Neural cell (in vitro differentiated cells): Measurements from ENCODE around the gene HPSE2. TPM values are rescaled to one million over a fixed set of nuclear protein-coding genes. Genes with fewer than 3 reads are reported as not detected.

ENCODE experiments used
- H2AFZ ChIP-seq: fragments of 200-600, 300-800 bp; sonication (generic), shearing (Covaris generic); 2 replicates; pipeline ENCODE4 v1.6.0; 2014; ENCODE audit warnings: low read depth, mild to moderate bottlenecking, antibody characterized with exemption, low read length, moderate library complexity
- H3F3A ChIP-seq: fragments of 200-600 bp; shearing (Covaris generic); 2 replicates; pipeline ENCODE4 v1.6.1; 2016; ENCODE audit warnings: mild to moderate bottlenecking, moderate library complexity, mixed read lengths, antibody characterized with exemption, low read length; ENCODE audit not compliant: insufficient read depth, poor library complexity, severe bottlenecking
- H3K27ac ChIP-seq: fragments of 200-600, 300-800 bp; sonication (generic), shearing (Covaris generic); 2 replicates; pipeline ENCODE4 v1.5.1; 2014; ENCODE audit warnings: mild to moderate bottlenecking, low read length, moderate library complexity
- H3K27me3 ChIP-seq: fragments of 300-800, 200-600 bp; sonication (generic), shearing (Covaris generic); 2 replicates; pipeline ENCODE4 v1.6.0; 2014; ENCODE audit warnings: mild to moderate bottlenecking, low read depth, low read length, moderate library complexity; ENCODE audit not compliant: insufficient read depth
- H3K36me3 ChIP-seq: fragments of 300-800, 200-600 bp; sonication (generic), shearing (Covaris generic); 2 replicates; pipeline ENCODE4 v1.5.1; 2014; ENCODE audit warnings: mild to moderate bottlenecking, antibody characterized with exemption, low read length, moderate library complexity; ENCODE audit not compliant: insufficient read depth
- H3K4me2 ChIP-seq: fragments of 300-800, 200-600 bp; sonication (generic), shearing (Covaris generic); 2 replicates; pipeline ENCODE4 v1.6.0; 2014; ENCODE audit warnings: mild to moderate bottlenecking, low read length
- H3K4me3 ChIP-seq: fragments of 300-800, 200-600 bp; sonication (generic), shearing (Covaris generic); 2 replicates; pipeline ENCODE4 v1.5.1; 2014; ENCODE audit warnings: mild to moderate bottlenecking, low read length, moderate library complexity
- H3K79me2 ChIP-seq: fragments of 200-600 bp; shearing (Covaris generic); replicated peaks from 2 replicates; pipeline ENCODE4 v1.6.0; 2014; ENCODE audit warnings: mild to moderate bottlenecking, low read length, moderate library complexity; ENCODE audit not compliant: insufficient read depth
- H3K9ac ChIP-seq: fragments of 300-800, 200-600 bp; sonication (generic), shearing (Covaris generic); 2 replicates; pipeline ENCODE4 v1.6.1; 2016; ENCODE audit warnings: mild to moderate bottlenecking, low read length, mixed read lengths
- H3K9me2 ChIP-seq: fragments of 200-600 bp; shearing (Covaris generic); 2 replicates; pipeline ENCODE4 v1.6.1; 2016; ENCODE audit warnings: mild to moderate bottlenecking, low read length, mixed read lengths; ENCODE audit not compliant: insufficient read depth
- H3K9me3 ChIP-seq: fragments of 200-600, 300-800 bp; sonication (generic), shearing (Covaris generic); 2 replicates; pipeline ENCODE4 v1.6.1; 2016; ENCODE audit warnings: mild to moderate bottlenecking, mixed run types, low read length, moderate library complexity, mixed read lengths
- H4K20me1 ChIP-seq: fragments of 200-600 bp; shearing (Covaris generic); 2 replicates; pipeline ENCODE4 v1.6.1; 2016; ENCODE audit warnings: mild to moderate bottlenecking, mixed run types; ENCODE audit not compliant: insufficient read depth
- CTCF ChIP-seq: fragments of 450-650 bp; IDR thresholded peaks from 2 replicates; pipeline ENCODE4 v1.5.1; 2014; ENCODE audit warnings: antibody characterized with exemption, mild to moderate bottlenecking, moderate library complexity; ENCODE audit not compliant: poor library complexity, severe bottlenecking
- EP300 ChIP-seq: fragments of 450-650 bp; conservative IDR thresholded peaks from 2 replicates; pipeline ENCODE4 v1.6.1; 2014; ENCODE audit warnings: antibody characterized with exemption, mild to moderate bottlenecking, moderate library complexity; ENCODE audit not compliant: poor library complexity, severe bottlenecking
- EZH2 ChIP-seq: fragments of 200-600, 300-800 bp; shearing (Covaris generic), sonication (generic); IDR thresholded peaks from 2 replicates; pipeline ENCODE4 v1.6.1; 2014; ENCODE audit warnings: antibody characterized with exemption, low read length, borderline replicate concordance, mild to moderate bottlenecking; ENCODE audit not compliant: insufficient read depth, poor library complexity, severe bottlenecking
- MXI1 ChIP-seq: fragments of 450-650 bp; conservative IDR thresholded peaks from 2 replicates; pipeline ENCODE4 v1.6.1; 2014; ENCODE audit warnings: antibody characterized with exemption, mild to moderate bottlenecking; ENCODE audit not compliant: poor library complexity, severe bottlenecking
- POLR2AphosphoS5 ChIP-seq: IDR thresholded peaks from 2 replicates; pipeline ENCODE4 v1.6.1; 2012
- RAD21 ChIP-seq: fragments of 450-650 bp; conservative IDR thresholded peaks from 2 replicates; pipeline ENCODE4 v1.6.1; 2014; ENCODE audit warnings: antibody characterized with exemption, mild to moderate bottlenecking, moderate library complexity
- REST ChIP-seq: IDR thresholded peaks from 2 replicates; pipeline ENCODE4 v1.6.1; 2012; ENCODE audit warnings: borderline replicate concordance
- SMC3 ChIP-seq: fragments of 450-650 bp; conservative IDR thresholded peaks from 2 replicates; pipeline ENCODE4 v1.6.1; 2014; ENCODE audit warnings: antibody characterized with exemption, mild to moderate bottlenecking, moderate library complexity; ENCODE audit not compliant: poor library complexity
- TAF1 ChIP-seq: IDR thresholded peaks from 2 replicates; pipeline ENCODE4 v1.6.1; 2012; ENCODE audit warnings: low read depth
- polyA plus RNA-seq: library from polyadenylated mRNA; depleted of rRNA; stranded (reverse); fragments of >200 nt; gene quantifications from 2 replicates; pipeline ENCODE4 v1.2.3, GENCODE V29; 2014

HPSE2 gene
- polyA plus RNA-seq, 1 donor from 2014 or later: not detected

- Histone ChIP-seq H3K9me2 (no peaks in the 10 kb centered on the region), H3F3A (no peaks in the 10 kb centered on the region), H3K36me3 (no peaks in the 10 kb centered on the region), H3K4me3 (no peak overlapping the region), H3K9me3 (no peaks in the 10 kb centered on the region), H3K9ac (no peak overlapping the region), H4K20me1 (no peaks in the 10 kb centered on the region), H3K79me2 (no peaks in the 10 kb centered on the region), H3K27ac (no peak overlapping the region), H3K27me3 (no peaks in the 10 kb centered on the region), H2AFZ (no peak overlapping the region), H3K4me2 (no peak overlapping the region)
- TF ChIP-seq MXI1: no peak
- no peak for TF ChIP-seq POLR2AphosphoS5
- TF ChIP-seq SMC3: no peak
- no peak for TF ChIP-seq REST
- no peak for TF ChIP-seq RAD21
- no peak for TF ChIP-seq CTCF
- TF ChIP-seq EZH2: no peak
- TF ChIP-seq EP300: no peak
- no peak for TF ChIP-seq TAF1
Measured at GRCh38 chr10:98423691-98424120, 811.9 kb downstream of the HPSE2 start.

- Histone ChIP-seq H3K9me2 (no peaks in the 10 kb centered on the region), H3K27ac (no peak overlapping the region), H3F3A (no peaks in the 10 kb centered on the region), H2AFZ (no peak overlapping the region), H4K20me1 (no peaks in the 10 kb centered on the region), H3K79me2 (no peaks in the 10 kb centered on the region), H3K36me3 (no peaks in the 10 kb centered on the region), H3K9me3 (no peaks in the 10 kb centered on the region), H3K4me2 (no peak overlapping the region), H3K4me3 (no peak overlapping the region), H3K9ac (no peak overlapping the region), H3K27me3 (no peaks in the 10 kb centered on the region)
- TF ChIP-seq REST (no peak), POLR2AphosphoS5 (no peak), MXI1 (no peak), SMC3 (no peak), EP300 (no peak), EZH2 (no peak), RAD21 (no peak), TAF1 (no peak), CTCF (no peak)
Measured at GRCh38 chr10:98422182-98422581, 813.5 kb downstream of the HPSE2 start.
